ENCODE results near the gene GRK5.

Gene GRK5

DNA sequence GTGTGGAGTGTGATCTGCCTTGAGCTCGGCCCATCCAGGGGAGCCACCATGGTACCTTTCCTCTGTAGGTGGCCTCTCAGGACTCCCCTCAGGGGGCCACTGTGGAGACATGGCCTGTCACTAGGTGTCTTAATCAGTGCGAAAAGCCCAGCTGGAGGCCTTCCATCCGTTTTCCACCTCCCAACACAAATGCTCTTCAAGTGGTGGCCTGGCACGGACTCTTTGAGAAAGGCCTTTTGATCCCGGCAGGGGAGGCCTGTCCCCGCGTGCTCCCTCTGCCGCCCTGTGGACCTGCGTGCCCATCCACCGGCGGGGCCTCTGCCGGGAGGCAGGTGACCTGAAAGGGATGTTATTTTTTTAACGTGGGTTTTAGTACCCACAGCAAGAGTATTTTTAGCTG, 185.6 kb downstream of the GRK5 start:
- Histone ChIP-seq H3K27ac (replicated peaks; ENCODE audit: low read length) (no peak overlapping the region), H2AFZ (ENCODE audit: low read length) (no peak overlapping the region), H3K4me1 (ENCODE audit: control insufficient read depth in 2 of 2, insufficient read depth in 1 of 2, low read depth in 1 of 2, low read length in 2 of 2) (peaks cover 3 to 8% of the 10 kb centered on the region in 2 donors), H2BK5ac (ENCODE audit: low read length) (peak overlapping the region; percentile 20), H3K9me3 (replicated peaks in 1 of 2; ENCODE audit: control insufficient read depth in 2 of 2, insufficient read depth in 1 of 2, low read depth in 1 of 2, low read length in 2 of 2) (peaks cover 0 to 2% of the 10 kb centered on the region in 2 donors), H3K14ac (ENCODE audit: low read length) (no peak overlapping the region), H3K23ac (ENCODE audit: low read depth, low read length, poor library complexity) (peak overlapping the region; percentile 50), H3K36me3 (replicated peaks in 1 of 2; ENCODE audit: control insufficient read depth in 2 of 2, insufficient read depth in 2 of 2, low read length in 2 of 2) (peaks cover 0 to 4% of the 10 kb centered on the region in 2 donors), H2BK12ac (ENCODE audit: low read length) (no peak overlapping the region), H3K4me3 (ENCODE audit: low read length in 2 of 2) (no peak overlapping the region), H2BK15ac (ENCODE audit: low read length) (no peak overlapping the region), H3K4ac (ENCODE audit: low read length) (no peak overlapping the region), H3K4me2 (ENCODE audit: insufficient read depth, low read length, poor library complexity, severe bottlenecking) (no peak overlapping the region), H4K91ac (ENCODE audit: low read depth, low read length, poor library complexity) (peak overlapping the region; percentile 25), H3K18ac (ENCODE audit: low read length) (peak overlapping the region; percentile 71), H3K27me3 (ENCODE audit: control insufficient read depth in 3 of 3, insufficient read depth in 3 of 3, low read depth in 1 of 3, low read length in 3 of 3) (no peaks in the 10 kb centered on the region), H3K9ac (ENCODE audit: low read depth, low read length, poor library complexity) (no peak overlapping the region), H4K8ac (ENCODE audit: low read depth, low read length) (no peak overlapping the region), H2BK120ac (ENCODE audit: low read depth, low read length) (no peak overlapping the region), H2AK5ac (ENCODE audit: low read depth, low read length) (peak overlapping the region; percentile 68), H3K79me1 (ENCODE audit: low read depth, low read length) (peaks cover 3% of the 10 kb centered on the region)
- no CpG with 5 or more reads among the region's 13 CpGs for WGBS, 2 donors (ENCODE audit: extremely low coverage in 2 of 2, insufficient read length in 2 of 2, insufficient replicate concordance in 1 of 2)
- DNase-seq (ENCODE audit: low spot score) = no peak

DNA sequence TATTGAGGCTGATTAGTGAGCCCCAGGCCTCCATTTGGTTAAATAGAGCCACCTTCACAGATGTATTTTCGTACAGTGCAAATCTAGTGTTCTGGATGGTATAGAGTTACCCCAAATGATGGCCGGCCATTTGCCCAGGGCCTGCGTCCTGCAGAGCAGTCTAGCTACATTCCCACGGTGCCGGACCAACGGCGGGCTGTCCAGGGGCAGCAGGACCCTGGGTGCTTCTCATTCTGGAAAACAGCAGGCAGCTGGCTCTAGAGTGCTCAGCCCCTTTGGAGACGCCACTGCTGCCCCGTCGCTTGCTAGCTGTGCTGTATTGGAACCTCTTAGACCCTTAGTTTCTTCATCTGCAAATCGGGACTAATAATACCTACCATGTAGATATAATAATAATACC, 186.1 kb downstream of the GRK5 start:
- Histone ChIP-seq H4K8ac (ENCODE audit: low read depth, low read length) (peak overlapping the region; percentile 9), H2BK5ac (ENCODE audit: low read length) (no peak overlapping the region), H2AFZ (ENCODE audit: low read length) (no peak overlapping the region), H3K4me1 (ENCODE audit: control insufficient read depth in 2 of 2, insufficient read depth in 1 of 2, low read depth in 1 of 2, low read length in 2 of 2) (peaks cover 3 to 8% of the 10 kb centered on the region in 2 donors), H3K23ac (ENCODE audit: low read depth, low read length, poor library complexity) (no peak overlapping the region), H3K4me2 (ENCODE audit: insufficient read depth, low read length, poor library complexity, severe bottlenecking) (no peak overlapping the region), H3K79me1 (ENCODE audit: low read depth, low read length) (peaks cover 3% of the 10 kb centered on the region), H2BK120ac (ENCODE audit: low read depth, low read length) (no peak overlapping the region), H3K36me3 (replicated peaks in 1 of 2; ENCODE audit: control insufficient read depth in 2 of 2, insufficient read depth in 2 of 2, low read length in 2 of 2) (peaks cover 0 to 4% of the 10 kb centered on the region in 2 donors), H2BK12ac (ENCODE audit: low read length) (no peak overlapping the region), H2BK15ac (ENCODE audit: low read length) (no peak overlapping the region), H4K91ac (ENCODE audit: low read depth, low read length, poor library complexity) (no peak overlapping the region), H3K9me3 (replicated peaks in 1 of 2; ENCODE audit: control insufficient read depth in 2 of 2, insufficient read depth in 1 of 2, low read depth in 1 of 2, low read length in 2 of 2) (peaks cover 0 to 2% of the 10 kb centered on the region in 2 donors), H3K14ac (ENCODE audit: low read length) (no peak overlapping the region), H3K27me3 (ENCODE audit: control insufficient read depth in 3 of 3, insufficient read depth in 3 of 3, low read depth in 1 of 3, low read length in 3 of 3) (peaks cover 0 to under 1% (median 0%) of the 10 kb centered on the region in 3 experiments), H2AK5ac (ENCODE audit: low read depth, low read length) (no peak overlapping the region), H3K4ac (ENCODE audit: low read length) (no peak overlapping the region), H3K27ac (replicated peaks; ENCODE audit: low read length) (no peak overlapping the region), H3K9ac (ENCODE audit: low read depth, low read length, poor library complexity) (no peak overlapping the region), H3K18ac (ENCODE audit: low read length) (peak overlapping the region; percentile 71), H3K4me3 (ENCODE audit: low read length in 2 of 2) (no peak overlapping the region)
- WGBS, 2 donors (ENCODE audit: extremely low coverage in 2 of 2, insufficient read length in 2 of 2, insufficient replicate concordance in 1 of 2) = no CpG with 5 or more reads among the region's 11 CpGs
- DNase-seq (ENCODE audit: low spot score) = no peak

DNA sequence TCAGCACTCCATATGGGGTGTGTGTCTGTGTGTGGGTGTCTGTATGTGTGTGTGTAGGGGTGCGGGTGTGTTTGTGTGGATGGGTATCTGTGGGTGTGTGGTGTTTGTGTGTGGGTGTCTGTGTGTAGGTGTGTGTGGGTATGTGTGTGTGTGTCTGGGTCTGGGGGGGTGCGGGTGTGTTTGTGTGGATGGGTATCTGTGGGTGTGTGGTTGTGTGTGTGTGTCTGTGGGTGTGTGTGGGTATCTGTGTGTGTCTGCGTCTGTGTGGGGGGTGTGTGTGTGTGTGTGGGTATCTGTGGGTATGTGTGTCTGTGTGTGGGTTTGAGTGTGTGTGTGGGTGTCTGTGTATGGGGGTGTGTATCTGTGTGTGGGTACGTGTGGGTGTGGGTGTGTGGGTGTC, 186.5 kb downstream of the GRK5 start:
- H3K9ac ChIP-seq (ENCODE audit: low read depth, low read length, poor library complexity) = peak overlapping the region; percentile 21
- H3K4ac ChIP-seq (ENCODE audit: low read length) = no peak overlapping the region
- H2AK5ac ChIP-seq (ENCODE audit: low read depth, low read length) = no peak overlapping the region
- H3K4me3 ChIP-seq (ENCODE audit: low read length in 2 of 2) = peak overlapping the region in 1 of 2 donors; percentile 50
- H3K27ac ChIP-seq (replicated peaks; ENCODE audit: low read length) = no peak overlapping the region
- no peak overlapping the region for H2BK5ac ChIP-seq (ENCODE audit: low read length)
- peaks cover 0 to 3% (median 0%) of the 10 kb centered on the region in 3 experiments for H3K27me3 ChIP-seq (ENCODE audit: control insufficient read depth in 3 of 3, insufficient read depth in 3 of 3, low read depth in 1 of 3, low read length in 3 of 3)
- H3K79me1 ChIP-seq (ENCODE audit: low read depth, low read length) = peaks cover 3% of the 10 kb centered on the region
- H3K18ac ChIP-seq (ENCODE audit: low read length) = no peak overlapping the region
- H2BK12ac ChIP-seq (ENCODE audit: low read length) = no peak overlapping the region
- peaks cover 3 to 8% of the 10 kb centered on the region in 2 donors for H3K4me1 ChIP-seq (ENCODE audit: control insufficient read depth in 2 of 2, insufficient read depth in 1 of 2, low read depth in 1 of 2, low read length in 2 of 2)
- no CpG with 5 or more reads among the region's 4 CpGs for WGBS, 2 donors (ENCODE audit: extremely low coverage in 2 of 2, insufficient read length in 2 of 2, insufficient replicate concordance in 1 of 2)
- H3K4me2 ChIP-seq (ENCODE audit: insufficient read depth, low read length, poor library complexity, severe bottlenecking) = no peak overlapping the region
- no peak overlapping the region for H2AFZ ChIP-seq (ENCODE audit: low read length)
- H3K23ac ChIP-seq (ENCODE audit: low read depth, low read length, poor library complexity) = no peak overlapping the region
- no peaks in the 10 kb centered on the region for H3K9me3 ChIP-seq (replicated peaks in 1 of 2; ENCODE audit: control insufficient read depth in 2 of 2, insufficient read depth in 1 of 2, low read depth in 1 of 2, low read length in 2 of 2)
- H2BK120ac ChIP-seq (ENCODE audit: low read depth, low read length) = no peak overlapping the region
- H4K8ac ChIP-seq (ENCODE audit: low read depth, low read length) = peak overlapping the region; percentile 17
- H3K14ac ChIP-seq (ENCODE audit: low read length) = no peak overlapping the region
- H4K91ac ChIP-seq (ENCODE audit: low read depth, low read length, poor library complexity) = no peak overlapping the region
- H2BK15ac ChIP-seq (ENCODE audit: low read length) = no peak overlapping the region
- no peak for DNase-seq (ENCODE audit: low spot score)
- H3K36me3 ChIP-seq (replicated peaks in 1 of 2; ENCODE audit: control insufficient read depth in 2 of 2, insufficient read depth in 2 of 2, low read length in 2 of 2) = peaks cover 0 to 4% of the 10 kb centered on the region in 2 donors

DNA sequence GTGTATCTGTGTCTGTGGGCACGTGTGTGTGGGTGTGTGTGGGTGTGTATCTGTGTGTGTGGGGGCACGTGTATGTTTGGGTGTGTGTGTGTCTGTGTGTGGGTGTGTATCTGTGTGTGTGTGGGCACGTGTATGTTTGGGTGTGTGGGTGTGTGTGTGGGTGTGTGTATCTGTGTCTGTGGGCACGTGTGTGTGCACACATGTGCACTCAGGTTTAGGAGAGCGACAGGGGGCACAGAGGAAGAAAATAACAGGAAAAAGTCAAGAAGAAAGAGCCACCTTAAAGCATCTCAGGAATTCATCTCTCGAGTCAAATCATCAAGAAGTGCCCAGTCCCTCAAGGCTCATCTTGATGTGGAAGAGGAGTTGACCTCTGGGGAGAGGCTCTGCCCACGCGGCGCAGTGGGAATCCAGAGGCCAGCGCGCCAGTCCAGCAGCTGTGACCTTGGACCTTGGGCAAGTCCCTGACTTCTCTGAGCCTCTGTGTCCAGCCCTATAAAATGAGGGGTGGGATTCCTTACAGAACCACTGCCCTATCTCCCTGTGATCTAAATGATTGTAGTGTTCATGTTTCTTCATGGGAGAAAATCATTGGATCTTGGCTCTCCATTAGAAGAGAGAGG, 187.4 kb downstream of the GRK5 start:
- H3K4me1 ChIP-seq (ENCODE audit: control insufficient read depth in 2 of 2, insufficient read depth in 1 of 2, low read depth in 1 of 2, low read length in 2 of 2) = peaks cover 3 to 8% of the 10 kb centered on the region in 2 donors
- no peaks in the 10 kb centered on the region for H3K9me3 ChIP-seq (replicated peaks in 1 of 2; ENCODE audit: control insufficient read depth in 2 of 2, insufficient read depth in 1 of 2, low read depth in 1 of 2, low read length in 2 of 2)
- H2BK120ac ChIP-seq (ENCODE audit: low read depth, low read length) = no peak overlapping the region
- H4K8ac ChIP-seq (ENCODE audit: low read depth, low read length) = no peak overlapping the region
- H3K23ac ChIP-seq (ENCODE audit: low read depth, low read length, poor library complexity) = no peak overlapping the region
- H3K27me3 ChIP-seq (ENCODE audit: control insufficient read depth in 3 of 3, insufficient read depth in 3 of 3, low read depth in 1 of 3, low read length in 3 of 3) = peaks cover 0 to 3% (median 0%) of the 10 kb centered on the region in 3 experiments
- H2AK5ac ChIP-seq (ENCODE audit: low read depth, low read length) = no peak overlapping the region
- peaks cover 0 to 6% of the 10 kb centered on the region in 2 donors for H3K36me3 ChIP-seq (replicated peaks in 1 of 2; ENCODE audit: control insufficient read depth in 2 of 2, insufficient read depth in 2 of 2, low read length in 2 of 2)
- H3K4me2 ChIP-seq (ENCODE audit: insufficient read depth, low read length, poor library complexity, severe bottlenecking) = no peak overlapping the region
- H3K14ac ChIP-seq (ENCODE audit: low read length) = no peak overlapping the region
- WGBS, 2 donors (ENCODE audit: extremely low coverage in 2 of 2, insufficient read length in 2 of 2, insufficient replicate concordance in 1 of 2) = no CpG with 5 or more reads among the region's 11 CpGs
- no peak for DNase-seq (ENCODE audit: low spot score)
- no peak overlapping the region for H3K4me3 ChIP-seq (ENCODE audit: low read length in 2 of 2)
- no peak overlapping the region for H2BK12ac ChIP-seq (ENCODE audit: low read length)
- no peak overlapping the region for H3K9ac ChIP-seq (ENCODE audit: low read depth, low read length, poor library complexity)
- H3K79me1 ChIP-seq (ENCODE audit: low read depth, low read length) = peaks cover 3% of the 10 kb centered on the region
- no peak overlapping the region for H3K4ac ChIP-seq (ENCODE audit: low read length)
- no peak overlapping the region for H2AFZ ChIP-seq (ENCODE audit: low read length)
- H2BK15ac ChIP-seq (ENCODE audit: low read length) = no peak overlapping the region
- H4K91ac ChIP-seq (ENCODE audit: low read depth, low read length, poor library complexity) = no peak overlapping the region
- H2BK5ac ChIP-seq (ENCODE audit: low read length) = no peak overlapping the region
- H3K27ac ChIP-seq (replicated peaks; ENCODE audit: low read length) = no peak overlapping the region
- H3K18ac ChIP-seq (ENCODE audit: low read length) = no peak overlapping the region
